ENCODE data around the gene COL19A1. TPM values are rescaled to one million over a fixed set of nuclear protein-coding genes. Genes with fewer than 3 reads are reported as not detected.

The COL19A1 gene
- polyA plus RNA-seq, 3 donors, result 3.1 to 5.7 (median 3.3) TPM

DNA sequence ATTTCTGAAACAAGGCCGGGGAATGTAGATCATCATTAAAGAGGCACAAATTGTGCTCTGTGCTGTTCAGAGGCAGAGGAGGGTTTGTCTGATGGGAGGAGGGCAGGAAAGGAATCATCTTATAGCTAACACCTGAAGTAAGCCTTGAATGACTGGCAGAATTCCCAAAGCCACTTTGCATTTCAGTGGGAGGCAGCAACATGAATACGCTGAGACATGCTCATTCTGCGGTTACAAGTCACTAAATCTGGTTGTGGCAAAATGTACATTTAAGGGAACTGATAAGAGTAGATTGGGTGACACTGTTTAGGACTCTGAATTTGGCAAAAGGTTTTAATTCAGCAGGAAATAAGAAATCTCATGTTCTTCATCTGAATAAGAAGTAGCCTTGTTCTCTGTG lies 4.4 kb upstream of the COL19A1 start:
- DNase-seq (ENCODE audit: extremely low read depth in 1 of 11, low read depth in 9 of 11, low spot score in 4 of 11), result no peak

DNA sequence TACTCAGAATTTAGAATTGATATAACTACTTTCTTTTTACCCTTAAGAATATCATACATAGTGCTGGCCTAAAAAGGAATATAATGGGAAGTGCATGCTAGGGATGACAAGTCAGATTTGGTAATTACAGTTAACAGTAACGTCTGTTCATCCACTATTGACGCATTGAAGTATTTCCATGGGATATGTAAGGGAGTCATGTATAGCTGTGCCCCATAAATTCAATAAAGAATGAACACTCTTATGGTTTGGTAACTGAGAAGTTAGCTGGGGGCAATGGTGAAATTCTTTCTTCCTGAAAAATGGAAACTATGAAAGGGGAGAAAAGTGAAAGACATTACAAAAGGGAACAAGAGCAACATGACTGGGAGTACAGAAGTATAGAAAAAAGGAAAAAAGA lies 2.6 kb upstream of the COL19A1 start:
- DNase-seq (ENCODE audit: extremely low read depth in 1 of 11, low read depth in 9 of 11, low spot score in 4 of 11), result no peak

DNA sequence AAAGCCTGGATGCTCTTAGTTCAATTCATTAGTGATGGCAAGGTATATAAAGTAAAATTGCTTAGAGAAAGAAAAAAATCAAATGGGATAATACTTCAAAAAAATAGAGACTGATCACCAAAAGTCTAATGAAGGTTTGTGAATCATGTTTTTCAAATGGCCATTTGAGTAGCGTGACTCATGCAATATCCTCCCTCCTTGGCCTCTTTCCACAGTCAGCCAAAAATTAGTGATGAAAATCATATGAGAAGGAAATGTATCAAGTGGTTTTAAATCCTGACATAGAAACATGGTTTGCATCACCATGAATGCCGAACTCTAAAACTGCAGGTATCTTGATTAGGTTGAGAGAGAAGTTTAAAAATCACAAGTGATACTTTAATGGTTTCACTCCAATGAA lies 1.2 kb upstream of the COL19A1 start:
- no peak for DNase-seq (ENCODE audit: extremely low read depth in 1 of 11, low read depth in 9 of 11, low spot score in 4 of 11)

DNA sequence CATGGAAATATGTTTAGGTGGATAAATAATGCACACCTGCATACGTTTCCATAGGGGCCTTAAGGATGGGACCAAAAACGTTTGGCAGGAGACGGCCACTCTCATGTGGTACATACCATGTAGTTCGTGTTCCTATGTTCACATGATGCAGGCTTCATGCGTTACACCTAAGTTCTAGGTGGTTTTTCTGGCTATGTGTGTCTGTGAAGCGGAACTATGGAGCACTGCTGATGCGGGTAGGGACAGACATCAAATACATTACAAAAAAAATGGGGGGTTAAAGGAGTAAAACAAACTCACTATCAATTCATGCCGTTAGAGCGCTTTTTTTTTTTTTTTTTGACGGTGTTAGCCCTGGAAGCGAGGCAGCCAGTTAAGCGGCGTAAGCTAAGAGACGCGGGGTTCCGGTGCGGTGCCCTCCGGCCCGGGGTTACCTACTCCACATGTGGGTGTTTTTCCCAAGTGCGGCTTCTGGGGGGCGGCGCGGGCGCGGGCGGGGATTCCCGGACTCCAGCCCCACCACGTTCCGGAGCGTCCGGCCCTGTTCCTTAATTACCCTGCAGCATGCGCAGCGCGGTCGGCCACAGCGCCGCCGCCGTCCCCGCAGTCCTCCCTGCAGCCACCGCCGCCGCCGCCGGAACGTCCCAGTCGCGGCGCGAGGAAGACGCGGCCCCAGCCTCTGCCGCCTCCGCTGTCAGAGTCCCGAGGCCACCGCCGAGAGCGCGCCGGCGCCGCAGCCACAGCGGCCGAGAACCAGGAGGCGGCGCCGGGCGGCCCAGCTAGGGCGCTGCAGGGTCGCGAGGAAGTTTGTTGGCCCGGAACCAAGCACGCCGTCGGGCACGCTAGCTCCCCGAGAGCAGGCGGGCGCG lies 648 bp downstream of the COL19A1 start:
- DNase-seq (ENCODE audit: extremely low read depth in 1 of 11, low read depth in 9 of 11, low spot score in 4 of 11), result peak; percentile 20 to 62 (median 52)

DNA sequence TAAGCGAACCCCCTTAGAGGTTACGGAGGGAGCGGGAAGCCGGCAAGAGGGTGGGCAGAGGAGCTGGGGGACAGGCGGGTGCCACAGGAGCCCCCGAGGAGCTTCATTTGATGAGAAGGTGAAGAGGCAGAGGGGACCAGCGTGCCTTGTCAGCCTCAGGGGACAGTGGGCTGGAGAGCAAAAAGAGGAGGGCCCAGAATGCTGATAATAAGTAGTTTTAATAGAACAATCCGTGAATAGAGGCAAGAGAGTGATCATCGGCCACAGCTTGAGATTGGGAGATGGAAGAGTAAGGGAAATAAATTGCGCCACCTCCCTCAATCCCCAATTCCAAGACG lies 1.3 kb downstream of the COL19A1 start:
- DNase-seq (ENCODE audit: extremely low read depth in 1 of 11, low read depth in 9 of 11, low spot score in 4 of 11), result no peak

DNA sequence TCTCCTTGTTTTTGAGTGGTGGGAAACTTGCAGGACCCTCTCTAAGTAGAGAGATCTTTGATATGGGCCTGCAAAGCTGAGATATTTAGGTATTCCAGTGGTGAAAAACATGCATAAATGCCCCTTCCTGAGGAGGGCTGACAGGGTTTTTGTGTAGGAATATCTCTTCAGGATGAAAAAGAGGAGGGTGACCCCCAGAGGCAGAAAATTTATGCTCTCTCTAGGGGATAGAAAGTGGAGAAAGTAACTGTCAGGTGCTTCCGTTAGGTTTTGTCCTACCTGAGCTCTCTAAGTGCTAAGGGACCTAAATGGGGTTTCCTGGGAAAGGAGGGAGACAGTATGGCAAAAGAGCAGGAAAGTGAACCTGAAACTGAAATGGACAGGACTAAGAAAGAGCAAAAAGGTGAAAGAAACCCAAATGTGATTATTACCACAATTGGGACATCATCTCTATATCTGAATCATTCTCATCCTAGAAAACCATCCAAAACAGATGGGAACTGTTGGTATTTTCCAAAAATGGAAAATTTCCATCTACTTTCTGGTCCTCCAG lies 2.0 kb downstream of the COL19A1 start:
- DNase-seq (ENCODE audit: extremely low read depth in 1 of 11, low read depth in 9 of 11, low spot score in 4 of 11), result no peak

DNA sequence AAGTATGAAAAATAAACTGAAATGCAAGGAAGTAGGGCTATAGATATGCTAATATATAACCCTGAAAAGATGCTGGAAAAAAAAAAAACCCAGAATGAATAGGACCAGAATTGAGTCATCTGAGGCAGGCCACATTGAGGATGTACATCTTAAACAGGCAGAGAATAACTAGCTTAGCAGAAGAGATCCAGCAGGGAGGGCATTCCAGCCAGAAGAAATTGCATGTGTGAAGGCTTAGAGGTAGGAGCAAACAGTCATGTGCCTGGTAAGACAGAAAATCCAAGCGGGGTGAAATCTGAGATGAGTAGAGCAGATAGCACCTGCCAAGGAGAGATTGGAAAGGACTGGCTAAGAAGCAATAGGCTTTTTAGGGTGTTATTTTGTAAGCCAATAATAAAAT lies 2.6 kb downstream of the COL19A1 start:
- DNase-seq (ENCODE audit: extremely low read depth in 1 of 11, low read depth in 9 of 11, low spot score in 4 of 11), result no peak

DNA sequence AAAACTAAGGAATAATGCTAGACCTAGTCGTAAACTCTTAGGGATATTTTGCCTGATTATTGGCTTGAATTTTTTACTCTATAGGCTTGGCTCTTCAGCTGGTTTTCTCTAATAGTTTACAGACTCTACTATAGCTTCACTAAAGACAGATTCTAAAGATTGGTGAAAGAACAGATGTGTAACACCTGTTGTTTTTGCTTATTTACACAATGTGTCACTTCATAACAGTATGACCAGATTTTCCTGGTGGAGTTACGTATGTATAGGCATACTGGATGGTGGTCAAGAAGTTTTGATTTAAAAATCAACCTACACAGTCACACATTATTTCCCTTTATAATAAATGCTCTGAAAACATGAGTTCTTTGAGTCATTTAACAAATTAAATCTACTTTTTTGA lies 4.8 kb downstream of the COL19A1 start:
- DNase-seq (ENCODE audit: extremely low read depth in 1 of 11, low read depth in 9 of 11, low spot score in 4 of 11), result no peak

DNA sequence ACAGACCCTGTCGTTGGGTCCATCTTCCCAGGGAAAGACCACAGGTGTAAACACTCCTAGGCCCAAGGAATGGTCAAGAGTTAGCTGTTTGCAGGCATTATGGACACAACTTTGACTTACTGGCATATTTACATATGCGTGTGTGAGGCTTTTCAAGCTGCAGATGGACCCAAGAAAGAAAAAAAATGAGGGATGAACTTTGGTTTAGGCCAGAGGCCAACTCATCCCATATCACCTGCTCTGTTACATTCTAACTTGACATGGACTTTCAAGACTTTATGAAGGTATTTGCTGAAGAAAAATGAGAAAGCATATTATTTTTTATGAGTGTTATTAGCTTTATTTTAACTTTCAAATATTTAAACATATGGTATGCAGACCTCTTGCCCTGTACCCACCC lies 6.9 kb downstream of the COL19A1 start:
- no peak for DNase-seq (ENCODE audit: extremely low read depth in 1 of 11, low read depth in 9 of 11, low spot score in 4 of 11)

DNA sequence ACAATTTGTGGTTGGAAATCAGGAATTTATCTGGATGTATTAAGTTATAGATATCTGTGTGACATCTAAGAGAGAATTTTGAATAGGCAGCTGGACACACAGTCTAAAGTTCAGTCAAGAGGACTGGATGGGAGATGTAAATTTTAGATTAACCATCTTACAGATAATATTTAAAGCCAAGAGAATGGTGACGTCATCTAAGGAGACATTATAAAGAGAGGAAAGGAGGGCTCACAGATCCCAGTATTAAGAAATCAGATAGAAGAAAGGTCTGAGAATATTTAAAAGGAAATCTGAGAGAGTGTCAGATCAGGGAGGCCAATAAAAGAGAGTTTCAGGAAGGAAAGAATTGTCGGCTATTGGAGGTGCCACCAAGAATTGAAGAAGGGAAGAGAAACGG lies 9.4 kb downstream of the COL19A1 start:
- no peak for DNase-seq (ENCODE audit: extremely low read depth in 1 of 11, low read depth in 9 of 11, low spot score in 4 of 11)

DNA sequence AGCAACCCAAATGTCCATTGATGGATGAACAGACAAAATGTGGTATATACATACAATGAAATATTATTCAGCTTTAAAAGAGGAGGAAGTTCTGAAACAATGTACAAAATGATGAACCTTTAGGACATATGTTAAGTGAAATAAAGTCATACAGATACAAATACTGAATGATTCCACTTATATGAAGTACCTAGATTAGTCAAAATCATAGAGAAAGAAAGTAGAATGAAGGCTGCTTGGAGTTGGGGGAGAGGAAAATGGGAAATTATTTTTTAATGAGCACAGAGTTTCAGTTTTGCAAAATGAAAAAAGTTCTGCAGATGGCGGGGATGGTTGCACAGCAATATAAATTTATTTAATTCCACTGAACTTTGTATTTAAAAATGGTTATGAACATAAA lies 12.4 kb downstream of the COL19A1 start:
- no peak for DNase-seq (ENCODE audit: extremely low read depth in 1 of 11, low read depth in 9 of 11, low spot score in 4 of 11)

DNA sequence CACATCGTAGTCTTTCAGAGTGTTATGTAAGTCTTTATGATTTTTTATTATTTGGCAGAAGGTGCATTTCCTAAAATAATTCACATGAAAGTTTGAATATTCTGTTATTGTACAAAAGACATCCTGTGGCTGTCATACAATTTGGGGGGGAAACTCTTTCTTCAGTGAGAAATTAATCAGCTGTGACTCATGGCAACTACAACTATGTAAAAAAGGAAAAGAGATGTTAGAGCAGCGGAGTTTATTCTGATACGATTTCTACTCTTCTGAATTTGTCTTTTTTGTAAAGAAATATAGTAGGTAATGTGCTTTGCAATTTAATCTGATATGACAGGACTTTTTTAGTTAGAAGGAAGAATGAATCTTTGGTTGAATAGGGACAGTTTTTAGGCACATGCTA lies 14.2 kb downstream of the COL19A1 start:
- no peak for DNase-seq (ENCODE audit: extremely low read depth in 1 of 11, low read depth in 9 of 11, low spot score in 4 of 11)

DNA sequence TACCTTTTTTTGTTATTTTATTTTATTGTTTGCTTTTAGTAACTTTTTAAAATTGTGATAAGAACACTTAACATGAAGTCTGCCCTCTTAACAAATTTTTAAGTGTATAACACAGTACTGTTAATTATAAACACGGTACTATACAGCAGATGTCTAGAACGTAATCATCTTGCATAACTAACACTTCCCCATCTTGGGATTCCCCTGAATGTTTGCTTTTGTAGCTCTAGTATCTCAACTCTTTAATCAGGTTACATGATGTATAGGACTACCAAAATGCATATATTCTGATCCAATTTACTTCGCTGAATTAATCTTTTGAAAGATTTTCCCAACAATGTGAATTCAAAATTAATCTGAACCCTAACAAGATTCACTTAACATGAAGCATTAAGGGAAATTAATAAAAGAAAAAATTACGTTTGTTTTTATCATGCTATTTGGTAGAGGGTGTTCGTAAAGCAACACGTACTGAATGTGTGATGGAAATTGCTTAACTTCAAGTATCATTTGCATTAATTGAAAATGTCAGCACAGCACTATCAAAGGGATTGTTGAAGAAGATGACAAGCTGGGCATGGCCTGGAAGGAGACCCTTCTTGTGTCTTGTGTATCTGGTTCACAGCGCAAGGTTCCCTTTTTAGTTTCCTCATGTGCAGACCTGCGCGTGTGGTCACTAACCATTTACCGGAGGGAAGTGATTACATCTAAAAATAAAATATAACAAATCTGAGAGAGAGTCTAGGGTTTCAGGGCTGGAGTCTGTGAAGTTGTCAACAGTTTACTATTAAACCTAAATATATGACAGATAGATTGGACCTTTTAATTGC lies 15.2 kb downstream of the COL19A1 start:
- no peak for DNase-seq (ENCODE audit: extremely low read depth in 1 of 11, low read depth in 9 of 11, low spot score in 4 of 11)

DNA sequence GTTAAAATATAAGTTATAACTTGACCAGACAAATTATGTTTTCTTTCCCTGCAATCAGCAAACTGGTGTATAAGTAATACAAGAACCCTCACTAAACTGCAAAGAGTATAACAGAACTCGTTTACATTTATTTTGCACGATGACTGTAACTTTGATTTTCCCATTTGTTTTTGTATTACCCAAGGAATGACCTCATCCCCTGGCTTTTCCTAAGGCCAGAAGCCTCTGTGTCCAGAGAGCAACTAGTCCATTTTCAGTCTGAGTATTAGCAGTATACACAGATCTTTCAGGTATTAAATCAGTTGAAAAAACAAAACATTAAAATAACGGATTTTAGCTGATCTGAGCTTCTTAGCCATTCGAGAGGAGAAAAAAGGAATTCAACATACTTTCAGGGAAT lies 17.2 kb downstream of the COL19A1 start:
- no peak for DNase-seq (ENCODE audit: extremely low read depth in 1 of 11, low read depth in 9 of 11, low spot score in 4 of 11)

DNA sequence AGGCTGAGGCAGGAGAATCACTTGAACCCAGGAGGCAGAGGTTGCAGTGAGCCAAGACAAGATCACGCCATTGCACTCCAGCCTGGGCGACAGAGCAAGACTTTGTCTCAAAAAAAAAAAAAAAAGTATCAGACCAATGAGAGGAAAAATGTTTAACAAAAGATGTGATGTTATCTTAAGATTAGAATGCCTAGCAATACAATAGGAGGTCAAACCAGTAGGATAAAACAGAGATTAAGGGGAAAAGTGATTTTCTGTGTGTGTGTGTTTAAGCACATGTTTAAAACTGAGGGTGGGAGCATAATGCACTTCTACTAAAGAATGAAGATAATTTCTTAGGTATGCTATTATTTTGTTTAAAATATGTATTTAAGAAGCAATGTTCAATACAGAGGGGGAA lies 17.9 kb downstream of the COL19A1 start:
- no peak for DNase-seq (ENCODE audit: extremely low read depth in 1 of 11, low read depth in 9 of 11, low spot score in 4 of 11)

DNA sequence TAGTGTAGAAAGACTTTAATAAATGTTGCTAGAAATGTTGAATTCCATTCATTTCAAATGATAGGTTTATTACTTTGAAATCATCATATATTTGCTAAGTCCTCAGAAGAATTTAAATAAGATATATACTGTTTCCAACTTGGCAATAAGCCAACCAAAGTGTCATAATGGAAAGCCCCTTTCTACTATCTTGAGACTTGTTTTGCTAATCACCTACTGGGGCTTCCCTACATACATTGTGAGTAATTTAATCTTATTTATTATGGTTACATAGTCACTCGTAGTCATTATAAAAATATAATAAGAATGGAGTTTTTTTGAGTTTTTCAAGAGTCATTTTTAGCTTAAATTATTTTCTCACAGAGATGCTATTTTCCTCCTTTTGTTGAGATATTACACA lies 20.7 kb downstream of the COL19A1 start:
- no peak for DNase-seq (ENCODE audit: extremely low read depth in 1 of 11, low read depth in 9 of 11, low spot score in 4 of 11)

DNA sequence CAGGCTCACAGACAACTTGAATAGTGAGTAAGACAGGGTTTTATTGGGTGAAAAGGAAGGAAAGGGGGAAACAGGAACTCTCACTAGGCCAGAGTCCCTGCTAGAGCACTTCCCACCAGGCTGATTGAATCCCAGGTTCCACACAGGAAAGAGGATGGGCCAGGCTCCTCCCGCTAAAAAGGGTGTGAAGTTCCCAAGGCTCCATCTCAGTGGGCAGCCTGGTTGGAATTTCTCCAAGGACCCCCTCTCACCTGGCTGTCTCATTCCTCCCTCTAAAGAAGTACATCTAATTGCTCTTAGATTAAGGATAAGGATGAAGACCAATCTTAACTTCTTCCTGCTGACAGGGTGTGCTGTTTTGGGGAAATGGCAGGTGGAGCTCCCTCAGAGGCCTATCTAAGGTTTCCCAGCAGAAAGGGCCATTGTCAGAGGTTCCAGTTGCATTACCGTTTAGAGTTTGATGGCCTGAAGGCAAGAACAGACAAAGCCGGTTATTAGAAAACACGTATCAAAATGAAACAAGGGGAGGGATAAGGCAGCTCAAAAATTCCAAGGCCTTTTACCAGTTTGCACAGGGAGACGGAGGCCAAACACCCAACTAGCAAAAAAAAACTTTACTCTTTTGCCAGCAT lies 21.5 kb downstream of the COL19A1 start:
- no peak for DNase-seq (ENCODE audit: extremely low read depth in 1 of 11, low read depth in 9 of 11, low spot score in 4 of 11)

DNA sequence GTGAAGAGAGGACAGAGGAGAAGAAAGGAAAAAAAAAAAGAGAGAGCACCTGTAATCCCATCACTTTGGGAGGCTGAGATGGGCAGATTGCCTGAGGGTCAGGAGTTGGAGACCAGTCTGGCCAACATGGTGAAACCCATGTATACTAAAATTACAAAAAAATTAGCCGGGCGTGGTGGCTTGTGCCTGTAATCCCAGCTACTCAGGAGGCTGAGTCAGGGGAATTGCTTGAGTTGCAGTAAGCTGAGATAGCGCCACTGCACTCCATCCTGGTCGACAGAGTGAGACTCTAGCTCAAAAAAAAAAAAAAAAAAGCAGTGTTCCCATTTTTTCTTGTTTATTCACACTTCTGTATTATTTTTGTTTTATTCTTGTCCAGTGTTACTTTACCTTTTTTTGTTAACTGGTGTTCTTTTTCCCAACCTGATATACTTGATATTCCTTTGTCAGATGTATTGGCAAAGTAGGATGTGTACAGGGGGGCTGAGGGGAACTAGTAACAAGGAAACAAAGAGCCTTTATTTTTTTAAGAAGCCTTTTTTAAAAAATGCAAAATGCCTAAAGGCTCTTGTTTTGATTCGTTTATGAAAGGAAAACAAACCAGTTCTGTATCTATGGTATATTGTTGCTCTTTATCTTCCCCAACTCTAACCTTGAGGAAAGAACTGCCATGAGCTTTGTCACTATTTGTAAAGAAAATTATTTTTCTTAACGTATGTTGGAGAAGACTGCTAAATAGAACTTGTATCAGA lies 22.3 kb downstream of the COL19A1 start:
- no peak for DNase-seq (ENCODE audit: extremely low read depth in 1 of 11, low read depth in 9 of 11, low spot score in 4 of 11)

Measured in renal cortex interstitium (tissue), 11 donors.